Measurements from ENCODE around the gene KHDC4.

DNA sequence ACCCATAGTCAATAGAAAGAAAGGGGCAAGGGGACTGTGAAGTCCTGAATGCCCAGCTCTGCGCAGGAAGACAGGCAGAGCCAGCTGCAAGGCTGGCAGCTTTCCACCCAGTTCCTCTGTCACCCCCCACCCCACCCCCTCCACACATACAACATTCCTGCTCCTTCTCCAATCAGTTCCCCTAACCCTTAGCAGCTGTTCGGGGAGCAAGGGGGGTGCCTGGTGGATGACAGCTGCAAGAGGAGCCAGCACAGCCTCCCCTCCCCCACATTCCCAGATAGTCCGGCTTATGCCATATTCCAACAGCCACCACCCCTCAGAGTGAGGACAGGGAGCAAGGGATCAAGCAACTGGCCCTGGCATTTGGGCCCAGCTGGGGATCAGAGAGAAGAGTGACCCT lies 34.5 kb upstream of the KHDC4 start:
- no peak for TF ChIP-seq SUZ12 (IDR thresholded peaks at IDR 0.05; ENCODE audit: extremely low read depth, insufficient read depth, insufficient read length)
- no peak for TF ChIP-seq ZNF274 (IDR thresholded peaks at IDR 0.05; ENCODE audit: low read depth, low read length)
- TF ChIP-seq YY1 (IDR thresholded peaks at IDR 0.05; ENCODE audit: insufficient read depth, insufficient read length), result no peak
